ENCODE results near the gene RPL10A.

RPL10A gene

DNA sequence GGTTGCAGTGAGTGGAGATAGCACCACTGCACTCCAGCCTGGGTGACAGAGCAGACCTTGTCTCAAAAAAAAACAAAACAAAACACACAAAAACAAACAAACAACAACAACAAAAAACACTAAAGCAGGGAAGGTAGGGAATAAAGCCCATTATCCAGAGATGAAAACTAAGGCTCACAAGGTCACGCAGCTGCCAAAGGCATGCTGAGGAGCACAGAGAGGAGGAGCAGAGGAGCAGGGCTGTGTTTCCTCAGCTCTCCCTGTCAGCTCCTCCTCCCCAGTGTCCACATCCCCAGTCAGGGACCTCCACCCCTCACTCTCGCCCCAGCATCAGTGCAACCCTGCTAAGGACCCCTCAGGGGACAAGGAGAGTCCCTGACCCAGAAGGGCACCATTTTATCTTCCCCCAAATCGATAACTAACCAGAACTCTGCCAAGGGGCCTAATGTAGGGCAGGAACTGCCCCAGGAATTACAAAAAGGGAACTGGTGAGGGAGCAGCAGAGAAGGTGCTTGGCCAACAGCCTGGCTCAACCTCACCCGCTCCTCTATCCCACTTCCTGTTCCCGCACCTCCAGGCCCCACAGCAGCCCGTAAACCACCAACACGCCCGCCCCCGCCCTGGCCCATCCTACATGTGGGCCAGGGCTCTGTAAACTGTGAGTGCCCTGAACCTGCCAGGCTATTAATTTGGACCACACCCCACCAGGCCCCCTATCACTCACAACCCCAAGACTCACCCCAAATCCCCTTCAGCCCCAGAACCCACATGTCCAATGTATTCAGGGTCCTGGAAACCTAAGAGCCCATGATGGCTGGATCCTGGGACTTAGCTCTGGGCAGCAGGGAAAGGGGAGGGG, 19.7 kb downstream of the RPL10A start:
- Histone ChIP-seq H4K20me1 (ENCODE audit: insufficient read depth) (no peaks in the 10 kb centered on the region), H3K9ac (no peak overlapping the region), H3K27ac (no peak overlapping the region), H3K36me3 (ENCODE audit: insufficient read depth) (no peaks in the 10 kb centered on the region), H2AFZ (ENCODE audit: low read depth) (no peak overlapping the region), H3K27me3 (ENCODE audit: insufficient read depth, low read depth) (no peaks in the 10 kb centered on the region), H3K4me1 (ENCODE audit: low read depth, poor library complexity, severe bottlenecking) (peaks cover 13% of the 10 kb centered on the region), H3K79me2 (ENCODE audit: insufficient read depth, low read depth) (no peaks in the 10 kb centered on the region), H3K4me3 (IDR thresholded peaks at IDR 0.05; ENCODE audit: insufficient read depth, low read depth, low read length) (no peak overlapping the region), H3K4me2 (no peak overlapping the region)
- TF ChIP-seq, protein P1, sequence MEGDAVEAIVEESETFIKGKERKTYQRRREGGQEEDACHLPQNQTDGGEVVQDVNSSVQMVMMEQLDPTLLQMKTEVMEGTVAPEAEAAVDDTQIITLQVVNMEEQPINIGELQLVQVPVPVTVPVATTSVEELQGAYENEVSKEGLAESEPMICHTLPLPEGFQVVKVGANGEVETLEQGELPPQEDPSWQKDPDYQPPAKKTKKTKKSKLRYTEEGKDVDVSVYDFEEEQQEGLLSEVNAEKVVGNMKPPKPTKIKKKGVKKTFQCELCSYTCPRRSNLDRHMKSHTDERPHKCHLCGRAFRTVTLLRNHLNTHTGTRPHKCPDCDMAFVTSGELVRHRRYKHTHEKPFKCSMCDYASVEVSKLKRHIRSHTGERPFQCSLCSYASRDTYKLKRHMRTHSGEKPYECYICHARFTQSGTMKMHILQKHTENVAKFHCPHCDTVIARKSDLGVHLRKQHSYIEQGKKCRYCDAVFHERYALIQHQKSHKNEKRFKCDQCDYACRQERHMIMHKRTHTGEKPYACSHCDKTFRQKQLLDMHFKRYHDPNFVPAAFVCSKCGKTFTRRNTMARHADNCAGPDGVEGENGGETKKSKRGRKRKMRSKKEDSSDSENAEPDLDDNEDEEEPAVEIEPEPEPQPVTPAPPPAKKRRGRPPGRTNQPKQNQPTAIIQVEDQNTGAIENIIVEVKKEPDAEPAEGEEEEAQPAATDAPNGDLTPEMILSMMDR (conservative IDR thresholded peaks at IDR 0.05; ENCODE audit: low read depth, low read length), result no peak

DNA sequence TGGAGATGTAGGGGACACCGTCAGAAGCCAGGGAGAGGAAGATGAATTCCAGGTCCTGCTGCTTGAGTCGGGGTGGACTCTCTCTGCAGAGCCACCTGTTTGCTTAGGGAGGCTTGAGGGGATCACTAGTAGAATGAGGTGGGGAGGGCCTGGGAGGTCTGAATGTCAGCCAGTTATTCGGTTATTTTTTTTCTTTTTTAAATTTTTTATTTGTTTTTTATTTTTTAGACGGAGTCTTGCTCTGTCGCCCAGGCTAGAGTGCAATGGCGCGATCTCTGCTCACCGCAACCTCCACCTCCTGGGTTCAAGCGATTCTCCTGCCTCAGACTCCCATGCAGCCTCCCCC, 20.3 kb downstream of the RPL10A start:
- TF ChIP-seq, protein P1 (conservative IDR thresholded peaks at IDR 0.05; ENCODE audit: low read depth, low read length), result no peak
- Histone ChIP-seq H3K79me2 (ENCODE audit: insufficient read depth, low read depth) (no peaks in the 10 kb centered on the region), H3K4me2 (no peak overlapping the region), H2AFZ (ENCODE audit: low read depth) (no peak overlapping the region), H3K4me1 (ENCODE audit: low read depth, poor library complexity, severe bottlenecking) (peaks cover 13% of the 10 kb centered on the region), H3K27me3 (ENCODE audit: insufficient read depth, low read depth) (no peaks in the 10 kb centered on the region), H3K36me3 (ENCODE audit: insufficient read depth) (no peaks in the 10 kb centered on the region), H3K27ac (no peak overlapping the region), H3K9ac (no peak overlapping the region), H4K20me1 (ENCODE audit: insufficient read depth) (no peaks in the 10 kb centered on the region), H3K4me3 (IDR thresholded peaks at IDR 0.05; ENCODE audit: insufficient read depth, low read depth, low read length) (no peak overlapping the region)

DNA sequence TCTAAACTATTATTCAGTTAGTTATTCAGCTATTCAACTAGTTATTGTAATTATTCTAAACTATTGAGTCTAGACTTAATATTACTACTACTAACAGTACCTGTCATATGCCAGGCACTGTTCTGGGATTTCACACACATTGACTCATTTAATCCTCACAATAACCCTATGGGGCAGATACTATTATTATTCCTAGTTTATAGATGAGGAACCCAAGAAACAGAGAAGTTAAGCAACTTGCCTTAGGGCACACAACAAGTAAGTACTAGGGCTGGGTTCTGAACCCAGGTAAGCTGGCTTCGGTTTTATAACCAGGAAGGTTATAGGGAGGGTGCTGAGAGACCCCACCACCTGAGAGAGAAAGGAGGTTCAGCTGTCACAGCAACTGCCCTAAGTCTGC, 20.9 kb downstream of the RPL10A start:
- Histone ChIP-seq H3K79me2 (ENCODE audit: insufficient read depth, low read depth) (no peaks in the 10 kb centered on the region), H4K20me1 (ENCODE audit: insufficient read depth) (no peaks in the 10 kb centered on the region)

DNA sequence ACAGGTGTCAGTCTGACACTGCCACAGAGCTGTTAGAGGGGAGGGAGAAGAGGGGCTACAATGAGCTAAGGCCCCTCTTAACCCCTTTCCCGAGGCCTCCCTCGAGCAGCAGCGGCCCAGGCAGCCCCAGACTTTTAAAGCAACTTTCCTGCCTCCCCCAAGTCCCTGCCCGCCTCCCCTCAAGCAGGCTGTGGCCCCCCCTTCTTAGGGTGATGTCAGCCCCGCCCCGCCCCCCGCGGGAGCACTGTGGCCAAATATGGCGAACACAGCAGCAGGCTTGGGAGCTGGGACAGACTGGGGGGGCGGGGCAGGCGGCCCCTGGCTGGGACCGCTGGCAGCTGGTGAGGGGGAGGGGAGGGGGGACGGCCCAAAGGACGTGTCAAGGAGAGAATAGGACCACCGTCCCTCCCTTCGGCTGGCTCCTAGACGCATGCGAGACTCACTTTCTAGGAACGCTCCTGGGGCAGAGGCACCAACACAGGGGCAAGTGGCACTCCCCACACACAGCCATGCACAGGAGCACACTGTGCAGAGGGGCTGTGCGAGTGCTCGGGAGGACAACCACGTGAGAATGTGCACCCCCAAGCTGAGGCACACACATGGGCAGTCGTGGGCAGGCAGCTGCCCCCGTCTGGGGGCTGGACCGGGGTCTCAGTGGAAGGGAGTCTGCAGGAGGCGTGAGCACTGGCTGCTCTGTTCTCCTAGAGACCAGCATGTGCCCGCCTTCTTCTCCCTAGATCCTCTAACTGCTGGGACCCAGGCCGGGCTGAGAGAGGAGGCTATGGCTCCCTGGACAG, 22.0 kb downstream of the RPL10A start:
- Histone ChIP-seq H3K4me1 (ENCODE audit: low read depth, poor library complexity, severe bottlenecking) (peaks cover 13% of the 10 kb centered on the region), H4K20me1 (ENCODE audit: insufficient read depth) (no peaks in the 10 kb centered on the region), H3K27ac (no peak overlapping the region)

More for the DNA sequence above, 20.9 kb downstream of the RPL10A start:
- Histone ChIP-seq H3K4me2 (no peak overlapping the region), H3K4me3 (IDR thresholded peaks at IDR 0.05; ENCODE audit: insufficient read depth, low read depth, low read length) (no peak overlapping the region), H3K36me3 (ENCODE audit: insufficient read depth) (no peaks in the 10 kb centered on the region), H3K27me3 (ENCODE audit: insufficient read depth, low read depth) (no peaks in the 10 kb centered on the region), H3K9ac (no peak overlapping the region), H3K4me1 (ENCODE audit: low read depth, poor library complexity, severe bottlenecking) (peaks cover 13% of the 10 kb centered on the region), H3K27ac (no peak overlapping the region), H2AFZ (ENCODE audit: low read depth) (no peak overlapping the region)
- TF ChIP-seq, protein P1 (conservative IDR thresholded peaks at IDR 0.05; ENCODE audit: low read depth, low read length), result no peak

More for the DNA sequence above, 22.0 kb downstream of the RPL10A start:
- TF ChIP-seq, protein P1 (conservative IDR thresholded peaks at IDR 0.05; ENCODE audit: low read depth, low read length), result no peak
- no peak overlapping the region for H3K4me3 ChIP-seq (IDR thresholded peaks at IDR 0.05; ENCODE audit: insufficient read depth, low read depth, low read length)
- H2AFZ ChIP-seq (ENCODE audit: low read depth), result no peak overlapping the region
- no peak overlapping the region for H3K4me2 ChIP-seq
- no peaks in the 10 kb centered on the region for H3K79me2 ChIP-seq (ENCODE audit: insufficient read depth, low read depth)
- no peaks in the 10 kb centered on the region for H3K27me3 ChIP-seq (ENCODE audit: insufficient read depth, low read depth)
- no peaks in the 10 kb centered on the region for H3K36me3 ChIP-seq (ENCODE audit: insufficient read depth)
- no peak overlapping the region for H3K9ac ChIP-seq

Measured in KMS-11 (cell line).